ENCODE measurements around the gene HOXA3.

GRCh38 chr7:27168265-27168947 is 16.0 kb upstream of the HOXA3 start:
- TF ChIP-seq CTCF (optimal IDR thresholded peaks at IDR 0.05 in 1 of 3, IDR thresholded peaks at IDR 0.05 in 1 of 3, conservative IDR thresholded peaks at IDR 0.05 in 1 of 3; ENCODE audit: extremely low read depth in 1 of 3, insufficient read depth in 2 of 3, low read length in 3 of 3): no peak
- no peak for TF ChIP-seq EZH2 (IDR thresholded peaks at IDR 0.05; ENCODE audit: low read length)

Data from keratinocyte (primary cell).